ENCODE results near the gene RSPH4A.
"Not testable (repeated sequence)": the region's sequence is repeated elsewhere in the genome, so short reads cannot be mapped to it uniquely, and the experiment has no call there.

GRCh38 chr6:116664169-116664568 is 47.9 kb downstream of the RSPH4A start:
- not testable (repeated sequence) for TF ChIP-seq POLR2A (IDR thresholded peaks at IDR 0.05)
- TF ChIP-seq, protein P1, sequence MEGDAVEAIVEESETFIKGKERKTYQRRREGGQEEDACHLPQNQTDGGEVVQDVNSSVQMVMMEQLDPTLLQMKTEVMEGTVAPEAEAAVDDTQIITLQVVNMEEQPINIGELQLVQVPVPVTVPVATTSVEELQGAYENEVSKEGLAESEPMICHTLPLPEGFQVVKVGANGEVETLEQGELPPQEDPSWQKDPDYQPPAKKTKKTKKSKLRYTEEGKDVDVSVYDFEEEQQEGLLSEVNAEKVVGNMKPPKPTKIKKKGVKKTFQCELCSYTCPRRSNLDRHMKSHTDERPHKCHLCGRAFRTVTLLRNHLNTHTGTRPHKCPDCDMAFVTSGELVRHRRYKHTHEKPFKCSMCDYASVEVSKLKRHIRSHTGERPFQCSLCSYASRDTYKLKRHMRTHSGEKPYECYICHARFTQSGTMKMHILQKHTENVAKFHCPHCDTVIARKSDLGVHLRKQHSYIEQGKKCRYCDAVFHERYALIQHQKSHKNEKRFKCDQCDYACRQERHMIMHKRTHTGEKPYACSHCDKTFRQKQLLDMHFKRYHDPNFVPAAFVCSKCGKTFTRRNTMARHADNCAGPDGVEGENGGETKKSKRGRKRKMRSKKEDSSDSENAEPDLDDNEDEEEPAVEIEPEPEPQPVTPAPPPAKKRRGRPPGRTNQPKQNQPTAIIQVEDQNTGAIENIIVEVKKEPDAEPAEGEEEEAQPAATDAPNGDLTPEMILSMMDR (IDR thresholded peaks at IDR 0.05): not testable (repeated sequence)
